HG03103 (cell line): ENCODE data around the gene DGLUCY.
"Not testable (repeated sequence)": the region's sequence is repeated elsewhere in the genome, so short reads cannot be mapped to it uniquely, and the experiment has no call there.

Experiments
- ATAC-seq: cut with Tn5 transposase; IDR thresholded peaks from one replicate; pipeline ENCODE4 v1.9.1; 2021; ENCODE audit warnings: low read depth; ENCODE audit not compliant: unreplicated experiment

Gene DGLUCY

DNA sequence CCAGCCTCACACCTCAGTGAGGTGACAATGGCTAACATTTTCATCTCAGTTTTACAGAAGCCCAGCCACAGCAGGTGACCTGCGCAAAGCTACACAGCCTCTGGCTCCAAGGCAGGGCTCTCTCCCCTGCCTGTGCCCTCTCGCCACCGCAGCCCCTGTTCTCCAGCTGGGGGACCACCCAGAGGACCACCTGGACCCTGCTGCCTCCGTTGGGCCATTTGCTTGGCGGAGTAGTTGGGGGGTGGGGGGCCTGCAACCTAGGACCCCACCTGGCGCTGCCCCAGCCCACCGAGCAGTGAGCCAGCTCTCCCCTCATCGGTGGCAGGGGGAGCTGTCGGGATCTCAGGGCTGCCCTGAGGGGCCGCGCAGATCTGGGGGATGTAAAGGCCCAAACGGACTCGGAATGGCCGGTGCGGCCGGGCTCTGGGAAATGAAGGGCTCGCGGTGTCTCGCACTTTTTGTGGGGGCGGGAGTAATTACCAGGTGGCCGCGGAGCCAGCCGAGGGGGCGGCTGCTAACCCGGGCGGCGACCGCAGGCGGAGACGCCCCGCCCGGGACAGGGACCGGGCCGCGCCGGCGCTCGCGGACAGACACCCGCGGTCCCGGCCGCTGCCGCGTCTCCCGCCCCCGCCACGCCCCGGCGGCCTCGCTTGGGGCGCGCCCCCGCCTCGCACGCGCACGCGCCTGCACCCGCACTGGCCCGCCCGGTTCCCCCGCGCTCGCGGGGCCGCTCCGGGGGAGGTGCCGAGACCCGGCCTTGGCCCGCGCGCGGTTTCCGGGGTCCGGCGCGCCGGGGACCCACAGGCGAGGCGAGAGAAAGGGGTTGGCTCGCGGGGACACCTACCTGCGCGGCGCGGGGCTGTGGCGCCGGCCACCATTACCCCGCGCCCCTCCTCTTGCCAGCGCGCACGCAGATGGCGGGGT lies 139.3 kb downstream of the DGLUCY start:
- ATAC-seq = no peak

DNA sequence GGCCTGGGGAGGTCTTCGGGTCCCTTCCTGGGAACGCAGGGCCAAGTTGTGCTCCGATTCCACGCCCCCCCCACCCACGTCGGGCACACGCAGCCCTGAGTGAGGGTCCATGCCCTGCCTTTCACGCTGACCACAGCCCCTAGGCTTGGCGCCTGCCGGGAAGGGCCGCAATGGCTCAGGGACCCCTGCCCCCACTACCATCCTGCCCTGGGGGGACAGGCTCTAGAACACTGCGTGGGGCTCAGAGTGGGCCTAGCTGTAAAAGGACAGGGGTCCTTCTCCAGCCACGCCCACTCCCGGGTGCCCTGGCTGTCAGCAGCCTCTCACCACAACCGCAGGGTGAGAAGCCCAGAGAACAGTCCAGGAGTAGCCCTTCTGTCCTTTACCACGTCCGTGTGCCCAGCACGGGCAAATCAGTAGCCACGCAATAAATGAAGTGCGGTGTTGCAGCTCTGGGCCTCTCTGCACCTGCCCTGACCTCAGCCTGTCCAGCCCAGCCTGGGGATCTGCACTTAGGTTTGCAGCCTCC lies 140.0 kb downstream of the DGLUCY start:
- no peak for ATAC-seq

DNA sequence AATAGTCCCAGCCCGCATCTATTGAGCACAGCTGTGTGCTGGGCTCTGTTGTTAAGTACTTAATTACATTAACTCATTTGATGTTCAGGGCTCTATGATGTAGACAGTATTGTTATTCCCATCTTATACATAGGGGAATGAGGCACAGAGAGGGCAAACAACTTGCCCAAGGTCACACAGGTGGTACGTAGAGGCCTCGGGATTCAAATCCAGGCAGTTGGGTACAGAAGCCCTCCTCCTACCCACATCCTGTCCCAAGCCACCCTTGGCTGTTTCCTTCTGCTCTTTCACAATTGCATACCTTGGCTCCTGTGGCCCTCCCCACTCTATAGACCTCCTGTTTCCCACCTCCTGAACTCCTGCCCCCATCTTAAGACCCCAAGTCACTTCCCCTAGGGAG lies 140.6 kb downstream of the DGLUCY start:
- ATAC-seq = no peak

DNA sequence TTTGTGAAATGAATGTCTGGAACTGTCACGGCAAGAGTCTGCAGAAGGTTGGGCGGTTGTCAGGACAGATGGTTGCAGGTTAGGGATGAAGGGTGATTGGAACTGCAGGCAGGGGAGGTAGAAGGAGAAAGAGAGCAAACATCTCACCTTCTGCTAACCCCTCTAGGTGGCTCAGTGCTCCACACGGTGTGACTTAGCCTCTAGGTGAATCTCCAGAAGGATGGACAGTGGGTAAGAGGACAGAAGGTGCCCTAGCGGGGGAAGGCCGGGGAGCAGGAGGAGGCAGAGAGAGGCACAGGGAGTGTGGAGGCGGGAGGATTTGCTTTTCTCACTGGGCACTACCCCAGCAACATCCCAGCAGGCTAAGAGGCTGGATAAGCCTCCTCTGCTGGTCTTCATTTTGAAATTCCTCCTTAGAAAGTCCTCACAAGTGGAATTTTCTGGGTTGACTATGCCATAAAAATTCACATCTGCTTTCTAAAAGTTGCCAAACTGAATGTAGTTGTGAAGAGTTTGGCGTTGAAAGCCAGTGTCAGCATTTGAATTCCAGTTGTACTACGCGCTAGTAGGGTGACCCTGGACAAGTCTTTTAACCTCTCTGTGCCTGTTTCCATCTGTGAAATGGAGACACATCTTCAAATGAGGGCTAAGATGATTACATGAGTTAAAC lies 141.3 kb downstream of the DGLUCY start:
- no peak for ATAC-seq

DNA sequence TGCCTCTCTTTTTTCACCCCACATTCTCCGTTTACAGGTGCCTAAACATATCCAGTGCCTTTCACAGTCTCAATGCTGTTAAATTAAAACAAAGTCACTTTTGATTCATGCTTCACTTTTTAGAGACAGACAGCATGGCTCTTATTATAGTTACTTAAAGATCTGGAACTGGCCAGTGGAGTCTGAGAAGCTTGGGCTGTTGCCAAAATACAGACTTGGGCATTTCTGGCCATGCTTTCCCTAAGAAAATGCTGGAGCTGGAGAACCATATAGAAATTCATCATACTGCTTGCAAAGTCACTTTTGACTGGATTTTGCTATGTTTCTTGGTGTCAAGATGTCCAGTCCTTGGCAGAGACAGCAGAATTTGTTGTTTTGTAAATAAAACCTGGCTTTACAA lies 142.8 kb downstream of the DGLUCY start:
- no peak for ATAC-seq

DNA sequence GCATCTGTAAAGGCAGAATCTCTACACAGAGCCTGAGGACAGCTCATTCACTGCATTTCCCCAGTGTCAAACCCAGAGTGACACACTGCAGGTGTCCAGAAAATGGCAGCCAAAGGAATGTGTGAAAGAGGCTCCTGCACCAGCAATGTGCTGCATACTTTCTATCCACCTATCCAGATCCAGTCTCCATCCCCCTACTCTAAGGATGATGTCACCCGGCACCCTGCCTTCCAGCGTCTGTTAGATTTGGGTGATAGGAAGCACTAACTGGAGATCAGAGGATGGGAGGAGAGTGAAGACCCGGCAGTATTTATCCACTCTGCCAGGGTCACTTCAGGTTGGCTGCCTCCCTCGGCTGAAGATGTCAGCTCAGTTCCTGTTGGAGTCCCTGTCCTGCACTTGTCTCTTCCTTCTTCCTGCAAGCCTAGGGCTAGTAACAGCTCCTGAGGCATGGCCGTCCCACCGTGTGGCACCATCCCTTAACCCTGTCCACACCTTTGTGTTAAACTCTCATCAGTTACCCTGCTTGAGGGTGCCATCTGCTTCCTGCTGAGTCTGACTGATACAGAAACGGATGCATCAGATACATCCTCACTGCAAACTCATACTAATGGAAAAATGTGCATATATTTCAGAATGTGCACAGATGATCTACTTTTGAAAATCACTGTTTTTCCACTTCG lies 143.6 kb downstream of the DGLUCY start:
- no peak for ATAC-seq

DNA sequence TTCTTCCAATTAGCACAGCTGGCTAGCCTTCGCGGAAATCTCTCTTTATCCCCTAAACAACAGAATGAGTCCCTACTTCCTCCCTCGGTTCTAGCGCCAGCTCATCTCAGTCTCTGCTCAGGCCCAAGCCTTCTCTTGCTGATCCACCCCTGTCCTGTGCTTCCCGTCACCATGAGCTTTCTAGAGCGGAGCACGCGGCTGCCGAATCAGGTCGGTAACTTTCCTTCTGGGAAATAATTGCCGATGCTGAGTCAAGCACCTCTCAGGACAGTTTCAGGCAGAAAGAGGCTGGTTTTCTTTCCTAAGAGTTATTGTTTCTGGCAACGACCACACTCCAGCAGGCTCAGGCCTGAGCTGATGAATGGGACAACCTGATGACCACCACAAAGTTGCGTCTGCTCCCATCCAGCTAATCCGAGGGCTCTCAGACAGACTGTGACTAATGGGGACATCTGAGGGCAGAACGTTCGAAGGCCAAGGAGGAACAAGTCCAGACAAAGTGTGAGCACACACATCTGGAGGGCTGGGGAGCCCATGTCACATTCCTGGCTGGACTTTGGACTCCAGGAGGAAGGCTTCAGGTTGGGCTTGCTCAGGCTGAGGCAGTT lies 144.2 kb downstream of the DGLUCY start:
- ATAC-seq = no peak

DNA sequence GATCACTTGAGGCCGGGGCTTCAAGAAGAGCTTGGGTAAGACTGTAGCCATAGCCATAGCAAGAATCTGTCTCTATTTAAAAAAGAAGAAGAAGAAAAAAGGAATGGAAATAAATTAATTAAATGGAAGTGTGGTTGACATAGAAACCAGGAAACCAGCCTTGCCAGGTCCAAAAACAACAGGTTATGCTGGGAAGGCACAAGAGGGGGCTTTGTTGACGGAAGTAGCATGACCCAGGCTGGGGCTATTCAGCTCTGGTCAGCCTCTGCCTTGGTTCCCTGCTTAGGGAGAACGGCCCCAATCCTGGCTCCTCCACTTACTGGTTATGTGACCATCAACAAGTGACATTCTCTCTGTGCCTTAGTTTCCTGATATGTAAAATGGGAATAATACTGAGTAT lies 145.0 kb downstream of the DGLUCY start:
- no peak for ATAC-seq

DNA sequence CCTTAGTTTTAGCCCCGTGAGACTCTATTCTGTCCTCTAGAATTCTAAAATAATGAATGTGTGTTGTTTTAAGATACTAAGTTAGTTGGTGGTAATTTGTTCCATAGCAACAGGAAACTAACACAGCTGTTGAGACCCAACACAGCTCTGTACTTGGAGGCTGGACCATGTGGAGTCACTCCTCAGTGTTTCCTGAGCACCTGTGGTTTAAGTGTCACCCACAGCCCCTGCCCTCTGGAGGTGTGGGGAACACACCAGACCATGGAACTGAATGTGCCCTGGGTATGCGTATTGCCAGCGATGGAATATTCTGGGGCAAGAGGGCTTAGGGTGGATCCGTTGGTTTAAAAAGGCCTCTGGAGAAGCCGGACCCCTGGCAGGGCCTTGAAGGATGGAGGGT lies 147.2 kb downstream of the DGLUCY start:
- ATAC-seq = no peak

DNA sequence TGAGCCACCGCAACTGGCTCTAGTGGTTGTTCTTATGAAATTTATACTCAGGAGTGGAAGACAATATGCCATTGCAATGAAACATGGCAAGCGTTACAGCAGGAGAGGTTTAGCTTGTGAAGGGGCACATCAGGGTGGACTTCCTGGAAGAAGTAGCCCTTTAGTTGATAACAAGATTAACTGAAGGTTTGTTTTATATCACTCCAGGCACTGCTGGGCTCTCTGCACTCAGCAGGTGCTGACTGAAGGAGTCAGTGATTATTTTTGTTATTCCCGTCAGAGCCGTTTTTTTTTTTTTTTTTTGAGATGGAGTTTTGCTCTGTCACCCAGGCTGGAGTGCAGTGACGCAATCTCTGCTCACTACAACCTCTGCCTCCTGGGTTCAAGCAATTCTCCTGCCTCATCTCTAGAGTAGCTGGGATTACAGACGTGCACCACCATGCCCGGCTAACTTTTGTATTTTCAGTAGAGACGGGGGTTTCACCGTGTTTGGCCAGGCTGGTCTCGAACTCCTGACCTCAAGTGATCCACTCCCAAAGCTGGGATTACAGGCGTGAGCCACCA lies 148.2 kb downstream of the DGLUCY start:
- ATAC-seq = no peak

DNA sequence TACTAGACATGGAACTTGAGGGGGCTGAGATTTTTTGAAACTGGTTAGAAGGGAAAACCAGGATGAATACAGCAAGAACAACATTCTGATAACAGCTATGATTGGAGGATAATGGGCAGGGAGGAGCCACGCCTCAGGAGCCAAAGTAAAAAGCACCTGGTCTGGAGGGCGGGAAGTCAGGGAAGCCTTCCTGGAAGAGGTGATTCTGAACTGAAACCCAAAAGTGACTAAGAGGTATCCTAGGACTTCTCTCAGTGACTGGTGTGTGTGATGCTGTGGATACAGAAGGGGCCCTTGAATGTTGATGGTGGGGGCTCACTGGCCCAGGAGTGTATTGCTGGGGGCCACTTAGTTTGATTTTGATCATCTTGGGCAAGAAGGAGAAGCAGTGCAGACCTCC lies 149.5 kb downstream of the DGLUCY start:
- no peak for ATAC-seq

DNA sequence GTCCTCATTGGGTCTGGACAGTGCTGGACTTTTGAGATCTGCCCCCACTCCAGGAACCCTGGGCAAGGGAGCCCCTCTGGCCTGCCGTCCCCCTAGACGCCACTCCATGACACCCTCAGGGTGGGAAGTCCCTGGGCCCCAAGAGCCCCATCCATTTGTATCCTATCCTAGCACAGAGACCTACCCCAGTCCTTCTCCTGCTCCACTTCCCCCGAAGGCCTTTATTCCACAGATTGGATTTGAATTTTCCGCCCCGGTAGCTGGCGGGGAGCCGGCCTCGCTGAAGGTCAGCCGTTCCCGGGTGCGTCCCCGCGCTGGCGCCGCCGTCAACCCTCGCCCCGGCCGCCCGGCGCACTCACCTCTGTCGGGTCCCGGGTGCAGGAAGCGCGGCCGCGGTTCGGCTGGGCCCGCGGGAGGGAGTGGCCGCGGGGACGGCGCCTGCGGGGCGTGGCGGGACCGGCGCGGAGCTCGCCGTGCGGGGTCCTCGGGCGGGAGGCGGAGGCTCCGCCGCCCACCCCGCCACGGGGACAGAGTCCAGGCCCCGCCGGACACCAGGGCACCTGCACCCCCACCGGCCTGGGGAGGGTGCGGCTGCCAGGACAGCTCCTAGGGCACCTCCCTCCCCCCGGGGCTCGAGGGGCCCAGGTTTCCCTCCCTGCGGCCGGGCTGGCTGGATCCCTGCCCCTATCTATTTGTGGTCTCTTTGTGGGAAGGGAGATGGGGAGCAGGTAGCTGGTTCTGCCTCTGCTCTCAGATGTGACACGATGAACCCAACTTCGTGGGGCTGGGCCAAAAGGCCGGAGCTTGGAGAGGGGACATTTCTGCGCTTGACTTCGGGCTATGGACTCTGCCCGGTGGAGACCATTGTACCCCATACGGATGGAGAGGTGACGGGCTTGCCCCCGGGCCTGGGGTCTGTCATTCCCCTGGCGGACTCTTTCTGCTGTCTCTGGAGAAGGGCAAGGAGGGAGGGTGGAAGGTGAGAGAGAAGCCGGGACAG lies 150.6 kb downstream of the DGLUCY start:
- no peak for ATAC-seq

DNA sequence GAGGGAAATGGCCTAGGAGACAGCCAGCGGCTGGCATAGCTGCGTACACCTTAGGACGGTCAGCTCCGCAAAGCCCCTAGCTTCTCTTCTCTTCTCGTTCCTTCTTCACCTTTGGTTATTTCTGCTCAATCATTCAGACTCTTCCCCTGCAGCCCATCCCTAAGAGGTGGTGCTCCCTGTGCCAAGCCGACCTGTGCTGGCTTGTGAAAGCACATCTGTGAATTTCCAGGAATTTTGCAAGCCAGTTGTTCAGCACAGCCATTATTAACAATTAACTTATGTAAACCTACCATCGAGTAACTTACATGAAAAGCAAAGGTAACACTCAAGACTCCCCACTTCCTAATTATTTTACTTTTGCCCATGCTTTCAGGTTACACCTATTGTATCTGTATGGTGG lies 151.5 kb downstream of the DGLUCY start:
- no peak for ATAC-seq

DNA sequence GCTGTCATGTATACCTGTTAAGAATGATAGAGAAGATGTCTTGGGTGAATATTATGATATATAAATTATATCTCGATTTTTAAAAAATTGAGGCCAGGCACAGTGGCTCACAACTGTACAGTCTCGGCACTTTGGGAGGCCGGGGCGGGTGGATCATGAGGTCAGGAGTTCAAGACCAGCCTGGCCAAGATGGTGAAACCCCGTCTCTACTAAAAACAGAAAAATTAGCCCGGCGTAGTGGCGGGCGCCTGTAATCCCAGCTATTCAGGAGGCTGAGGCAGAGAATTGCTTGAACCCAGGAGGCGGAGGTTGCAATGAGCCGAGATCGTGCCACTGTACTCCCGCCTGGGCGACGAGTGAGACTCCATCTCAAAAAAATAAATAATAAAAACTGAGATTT lies 152.4 kb downstream of the DGLUCY start:
- ATAC-seq = not testable (repeated sequence)

DNA sequence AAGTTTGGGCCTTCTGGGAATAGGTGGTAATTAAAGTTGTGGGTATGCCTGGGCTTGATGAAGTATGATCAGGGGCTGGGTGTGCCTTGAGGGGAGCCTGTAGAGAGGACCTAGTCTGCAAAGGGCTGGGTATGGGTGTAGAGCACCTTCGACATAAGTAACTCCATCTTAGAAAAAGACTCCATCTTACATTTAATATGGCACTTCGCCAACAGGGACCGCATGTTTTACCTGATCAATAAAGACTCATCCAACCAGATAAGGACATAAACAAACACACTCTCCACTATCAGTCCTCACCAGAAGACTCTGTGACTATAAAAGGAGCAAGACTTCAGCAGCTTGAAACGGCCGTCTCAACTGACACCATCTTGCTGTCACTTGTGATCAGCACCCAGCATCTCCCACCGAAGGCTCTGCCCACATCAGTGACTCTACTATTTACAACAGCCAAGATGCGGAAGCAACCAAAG lies 154.1 kb downstream of the DGLUCY start:
- no peak for ATAC-seq

DNA sequence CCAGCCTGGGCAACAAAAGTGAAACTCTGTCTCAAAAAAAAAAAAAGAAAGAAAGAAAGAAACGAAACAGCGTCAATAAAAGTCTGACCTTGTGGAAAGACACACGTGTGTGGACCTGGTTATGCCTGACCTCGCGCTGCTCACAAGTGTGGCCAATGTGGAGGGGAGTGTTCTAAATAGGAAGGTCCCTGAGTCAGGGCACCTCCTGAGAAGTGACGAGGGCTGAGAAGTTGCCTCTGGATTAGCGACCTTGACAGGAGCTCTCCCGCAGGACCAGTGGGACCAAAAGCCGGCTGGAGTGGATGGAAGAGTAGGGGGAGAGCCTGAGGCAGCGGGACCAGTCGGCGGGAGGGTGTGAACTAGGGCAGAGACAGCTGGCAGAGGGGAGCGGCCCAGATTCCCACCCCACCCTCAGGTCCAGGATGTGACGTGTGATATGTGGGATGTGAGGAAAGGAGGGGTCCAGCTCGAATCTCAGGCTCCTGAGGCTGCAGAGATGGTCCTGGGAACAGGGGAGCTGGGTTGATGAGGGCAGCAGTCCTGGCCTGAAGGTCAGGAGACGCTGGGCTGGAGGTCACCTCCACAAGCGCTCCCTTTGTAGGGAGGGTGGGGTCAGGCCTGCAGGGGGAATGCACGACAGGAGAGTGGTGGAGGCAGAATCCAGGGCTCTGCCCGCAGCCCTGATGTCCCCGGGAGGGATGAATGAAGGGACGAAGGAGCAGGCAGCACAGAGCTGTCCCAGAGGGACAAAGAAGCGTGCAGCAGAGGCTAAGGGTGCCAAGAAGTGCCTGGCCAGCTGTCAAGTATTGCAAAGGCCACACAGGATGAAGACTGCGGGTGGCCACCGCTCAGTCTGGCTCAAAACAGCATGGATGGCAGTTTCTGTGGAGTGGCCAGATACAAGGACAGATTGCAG lies 155.5 kb downstream of the DGLUCY start:
- no peak for ATAC-seq

DNA sequence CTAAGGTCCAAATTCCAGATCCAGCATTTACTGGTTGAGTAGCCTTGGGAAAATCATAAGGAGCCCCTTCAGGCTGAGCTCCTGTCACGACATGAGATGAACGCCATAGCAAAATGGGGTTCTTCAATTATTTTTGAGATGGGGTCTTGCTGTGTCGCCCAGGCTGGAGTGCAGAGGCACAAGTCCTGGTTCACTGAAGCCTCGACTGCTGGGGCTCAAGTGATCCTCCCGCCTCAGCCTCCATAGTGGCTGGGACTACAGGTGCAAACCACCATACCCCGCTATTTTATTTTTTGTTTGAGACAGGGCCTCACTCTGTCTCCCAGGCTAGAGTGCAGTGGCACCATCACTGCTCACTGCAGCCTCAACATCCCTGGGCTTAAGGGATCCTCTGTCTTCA lies 156.3 kb downstream of the DGLUCY start:
- no peak for ATAC-seq

DNA sequence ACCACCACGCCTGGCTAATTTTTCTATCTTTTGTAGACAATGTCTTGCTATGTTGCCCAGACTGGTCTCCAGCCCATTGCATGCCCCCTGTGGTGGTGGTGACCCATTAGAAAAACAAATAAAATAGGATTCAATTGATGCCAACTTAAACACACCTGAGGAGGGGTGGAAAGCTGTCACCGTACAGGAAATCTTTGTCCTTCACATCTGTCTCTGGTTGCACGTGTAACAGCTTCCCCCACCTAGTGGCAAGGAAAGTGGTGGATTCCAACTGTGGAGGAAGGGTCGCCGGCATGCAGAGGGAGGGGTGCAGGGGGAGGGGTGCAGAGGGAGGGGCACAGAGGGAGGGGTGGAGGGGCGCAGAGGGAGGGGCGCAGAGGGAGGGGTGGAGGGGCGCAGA lies 156.7 kb downstream of the DGLUCY start:
- ATAC-seq = no peak
